ENCODE results near the gene CD46.
A peak's percentile ranks its signal among the peaks of the same experiment; 100 is the strongest.
"Not testable (repeated sequence)": the region's sequence is repeated elsewhere in the genome, so short reads cannot be mapped to it uniquely, and the experiment has no call there.

CD46 gene

GRCh38 chr1:207742850-207743555 is 8.9 kb upstream of the CD46 start:
- no peaks in the 10 kb centered on the region for H3K27me3 Mint-ChIP-seq
- H3K4me1 Mint-ChIP-seq: no peaks in the 10 kb centered on the region
- H3K4me3 Mint-ChIP-seq: no peak overlapping the region
- H3K9me3 Mint-ChIP-seq: no peaks in the 10 kb centered on the region
- ATAC-seq (replicated peaks; ENCODE audit: extremely low read depth, poor library complexity, severe bottlenecking) (no peak), DNase-seq (ENCODE audit: low spot score in 2 of 2) (no peak)
- no peaks in the 10 kb centered on the region for H3K36me3 Mint-ChIP-seq (ENCODE audit: insufficient read depth)
- no peak overlapping the region for H3K27ac Mint-ChIP-seq (ENCODE audit: low read depth)

GRCh38 chr1:207744000-207744534 is 7.8 kb upstream of the CD46 start:
- Mint-ChIP-seq H3K4me3 (no peak overlapping the region), H3K9me3 (no peaks in the 10 kb centered on the region), H3K27ac (ENCODE audit: low read depth) (no peak overlapping the region), H3K36me3 (ENCODE audit: insufficient read depth) (peaks cover under 1% of the 10 kb centered on the region), H3K27me3 (no peaks in the 10 kb centered on the region), H3K4me1 (peaks cover 3% of the 10 kb centered on the region)
- no peak for DNase-seq (ENCODE audit: low spot score in 2 of 2)
- no peak for ATAC-seq (replicated peaks; ENCODE audit: extremely low read depth, poor library complexity, severe bottlenecking)

- DNase-seq (ENCODE audit: low spot score in 2 of 2) (no peak), ATAC-seq (replicated peaks; ENCODE audit: extremely low read depth, poor library complexity, severe bottlenecking) (no peak)
- Mint-ChIP-seq H3K9me3 (no peaks in the 10 kb centered on the region), H3K27me3 (no peaks in the 10 kb centered on the region), H3K27ac (ENCODE audit: low read depth) (no peak overlapping the region), H3K4me1 (peaks cover 7% of the 10 kb centered on the region), H3K4me3 (no peak overlapping the region), H3K36me3 (ENCODE audit: insufficient read depth) (peaks cover 2% of the 10 kb centered on the region)
Measured at GRCh38 chr1:207745285-207745684, 6.6 kb upstream of the CD46 start.

GRCh38 chr1:207745839-207746767 is 5.8 kb upstream of the CD46 start:
- no peak for ATAC-seq (replicated peaks; ENCODE audit: extremely low read depth, poor library complexity, severe bottlenecking)
- no peak for DNase-seq (ENCODE audit: low spot score in 2 of 2)
- no peaks in the 10 kb centered on the region for H3K9me3 Mint-ChIP-seq
- H3K4me1 Mint-ChIP-seq: peaks cover 10% of the 10 kb centered on the region
- H3K27ac Mint-ChIP-seq (ENCODE audit: low read depth): no peak overlapping the region
- no peak overlapping the region for H3K4me3 Mint-ChIP-seq
- peaks cover 2% of the 10 kb centered on the region for H3K36me3 Mint-ChIP-seq (ENCODE audit: insufficient read depth)
- no peaks in the 10 kb centered on the region for H3K27me3 Mint-ChIP-seq

GRCh38 chr1:207747627-207748492 is 4.0 kb upstream of the CD46 start:
- ATAC-seq (replicated peaks; ENCODE audit: extremely low read depth, poor library complexity, severe bottlenecking): no peak
- Mint-ChIP-seq H3K36me3 (ENCODE audit: insufficient read depth) (peaks cover 8% of the 10 kb centered on the region), H3K27ac (ENCODE audit: low read depth) (no peak overlapping the region), H3K4me3 (no peak overlapping the region), H3K4me1 (peaks cover 27% of the 10 kb centered on the region), H3K27me3 (no peaks in the 10 kb centered on the region), H3K9me3 (no peaks in the 10 kb centered on the region)
- no peak for DNase-seq (ENCODE audit: low spot score in 2 of 2)

GRCh38 chr1:207748737-207749528 is 2.9 kb upstream of the CD46 start:
- ATAC-seq (replicated peaks; ENCODE audit: extremely low read depth, poor library complexity, severe bottlenecking) (no peak), DNase-seq (ENCODE audit: low spot score in 2 of 2) (no peak)
- H3K36me3 Mint-ChIP-seq (ENCODE audit: insufficient read depth): peaks cover 8% of the 10 kb centered on the region
- H3K9me3 Mint-ChIP-seq: no peaks in the 10 kb centered on the region
- H3K27ac Mint-ChIP-seq (ENCODE audit: low read depth): no peak overlapping the region
- peaks cover 34% of the 10 kb centered on the region for H3K4me1 Mint-ChIP-seq
- H3K27me3 Mint-ChIP-seq: no peaks in the 10 kb centered on the region
- H3K4me3 Mint-ChIP-seq: no peak overlapping the region

- no peak for ATAC-seq (replicated peaks; ENCODE audit: extremely low read depth, poor library complexity, severe bottlenecking)
- H3K36me3 Mint-ChIP-seq (ENCODE audit: insufficient read depth): peaks cover 9% of the 10 kb centered on the region
- DNase-seq (ENCODE audit: low spot score in 2 of 2): no peak
- H3K27me3 Mint-ChIP-seq: no peaks in the 10 kb centered on the region
- peaks cover 50% of the 10 kb centered on the region for H3K4me1 Mint-ChIP-seq
- H3K4me3 Mint-ChIP-seq: peak overlapping the region; percentile 95
- peak overlapping the region; percentile 95 for H3K27ac Mint-ChIP-seq (ENCODE audit: low read depth)
- H3K9me3 Mint-ChIP-seq: no peaks in the 10 kb centered on the region
Measured at GRCh38 chr1:207750631-207751305, 1.1 kb upstream of the CD46 start.

GRCh38 chr1:207751463-207751789 is 428 bp upstream of the CD46 start:
- Mint-ChIP-seq H3K27ac (ENCODE audit: low read depth) (peak overlapping the region; percentile 95), H3K4me1 (peaks cover 56% of the 10 kb centered on the region), H3K4me3 (peak overlapping the region; percentile 95)
- not testable (repeated sequence) for H3K27me3 Mint-ChIP-seq; ATAC-seq (replicated peaks; ENCODE audit: extremely low read depth, poor library complexity, severe bottlenecking); DNase-seq (ENCODE audit: low spot score in 2 of 2); H3K9me3 Mint-ChIP-seq; H3K36me3 Mint-ChIP-seq (ENCODE audit: insufficient read depth)

- Mint-ChIP-seq H3K4me1 (peaks cover 63% of the 10 kb centered on the region), H3K27me3 (no peaks in the 10 kb centered on the region), H3K27ac (ENCODE audit: low read depth) (peak overlapping the region; percentile 95), H3K4me3 (peak overlapping the region; percentile 95), H3K36me3 (ENCODE audit: insufficient read depth) (peaks cover 14% of the 10 kb centered on the region), H3K9me3 (no peaks in the 10 kb centered on the region)
- DNase-seq (ENCODE audit: low spot score in 2 of 2) (no peak), ATAC-seq (replicated peaks; ENCODE audit: extremely low read depth, poor library complexity, severe bottlenecking) (peak; percentile 8)
Measured at GRCh38 chr1:207752456-207752998, 673 bp downstream of the CD46 start.

GRCh38 chr1:207753611-207754010 is 1.8 kb downstream of the CD46 start:
- DNase-seq (ENCODE audit: low spot score in 2 of 2): no peak
- peaks cover 22% of the 10 kb centered on the region for H3K36me3 Mint-ChIP-seq (ENCODE audit: insufficient read depth)
- peaks cover 63% of the 10 kb centered on the region for H3K4me1 Mint-ChIP-seq
- H3K27me3 Mint-ChIP-seq: no peaks in the 10 kb centered on the region
- H3K4me3 Mint-ChIP-seq: peak overlapping the region; percentile 95
- ATAC-seq (replicated peaks; ENCODE audit: extremely low read depth, poor library complexity, severe bottlenecking): no peak
- no peaks in the 10 kb centered on the region for H3K9me3 Mint-ChIP-seq
- H3K27ac Mint-ChIP-seq (ENCODE audit: low read depth): no peak overlapping the region

- DNase-seq (ENCODE audit: low spot score in 2 of 2) (no peak), ATAC-seq (replicated peaks; ENCODE audit: extremely low read depth, poor library complexity, severe bottlenecking) (no peak)
- Mint-ChIP-seq H3K27me3 (no peaks in the 10 kb centered on the region), H3K9me3 (no peaks in the 10 kb centered on the region), H3K4me1 (peaks cover 60% of the 10 kb centered on the region), H3K27ac (ENCODE audit: low read depth) (no peak overlapping the region), H3K36me3 (ENCODE audit: insufficient read depth) (peaks cover 23% of the 10 kb centered on the region), H3K4me3 (peak overlapping the region; percentile 31)
Measured at GRCh38 chr1:207754011-207754410, 2.2 kb downstream of the CD46 start.
